ENCODE results near the gene THTPA. TPM values are rescaled to one million over a fixed set of nuclear protein-coding genes. Genes with fewer than 3 reads are reported as not detected.

The THTPA gene
- total and polyA plus RNA-seq, 2 of the 13 experiments (the other 11 are each of a cell fraction or from before 2014, with no cell fraction given), result 7.4 to 8.7 TPM

DNA sequence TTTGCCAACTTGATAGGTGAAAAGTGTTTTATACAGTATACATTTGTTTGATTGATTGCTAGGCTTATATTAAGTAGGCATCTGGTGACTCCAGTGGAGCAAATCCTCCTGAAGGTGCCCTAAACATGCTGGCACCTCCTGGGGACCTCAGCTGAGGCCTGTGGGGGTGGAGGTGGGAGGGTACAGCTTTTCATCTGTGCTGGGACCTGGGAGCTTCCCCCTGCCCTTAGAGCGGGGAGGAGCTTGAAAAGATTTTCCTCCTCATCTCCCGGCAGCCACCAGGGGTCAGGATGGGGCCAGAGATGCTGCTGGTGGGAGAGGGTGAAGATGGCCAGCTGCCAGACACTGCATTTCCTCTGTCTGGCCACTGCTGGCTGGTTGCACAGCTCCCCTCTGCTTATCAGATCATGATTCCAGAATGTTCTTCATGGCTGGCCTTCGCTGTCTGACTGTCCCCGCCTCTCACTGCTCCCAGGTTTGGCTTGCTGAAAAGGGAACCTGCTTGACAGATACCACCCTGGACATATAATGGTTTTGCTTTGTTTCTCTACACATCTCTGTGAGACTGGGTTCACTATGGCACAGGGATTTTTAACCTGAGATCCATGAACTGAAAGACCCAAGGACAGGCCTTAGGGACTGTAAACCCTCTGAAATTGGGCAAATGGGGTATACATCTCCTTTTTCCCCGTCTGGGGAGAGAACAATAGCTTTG, 33.0 kb downstream of the THTPA start (continued):
- TF ChIP-seq, protein P1, sequence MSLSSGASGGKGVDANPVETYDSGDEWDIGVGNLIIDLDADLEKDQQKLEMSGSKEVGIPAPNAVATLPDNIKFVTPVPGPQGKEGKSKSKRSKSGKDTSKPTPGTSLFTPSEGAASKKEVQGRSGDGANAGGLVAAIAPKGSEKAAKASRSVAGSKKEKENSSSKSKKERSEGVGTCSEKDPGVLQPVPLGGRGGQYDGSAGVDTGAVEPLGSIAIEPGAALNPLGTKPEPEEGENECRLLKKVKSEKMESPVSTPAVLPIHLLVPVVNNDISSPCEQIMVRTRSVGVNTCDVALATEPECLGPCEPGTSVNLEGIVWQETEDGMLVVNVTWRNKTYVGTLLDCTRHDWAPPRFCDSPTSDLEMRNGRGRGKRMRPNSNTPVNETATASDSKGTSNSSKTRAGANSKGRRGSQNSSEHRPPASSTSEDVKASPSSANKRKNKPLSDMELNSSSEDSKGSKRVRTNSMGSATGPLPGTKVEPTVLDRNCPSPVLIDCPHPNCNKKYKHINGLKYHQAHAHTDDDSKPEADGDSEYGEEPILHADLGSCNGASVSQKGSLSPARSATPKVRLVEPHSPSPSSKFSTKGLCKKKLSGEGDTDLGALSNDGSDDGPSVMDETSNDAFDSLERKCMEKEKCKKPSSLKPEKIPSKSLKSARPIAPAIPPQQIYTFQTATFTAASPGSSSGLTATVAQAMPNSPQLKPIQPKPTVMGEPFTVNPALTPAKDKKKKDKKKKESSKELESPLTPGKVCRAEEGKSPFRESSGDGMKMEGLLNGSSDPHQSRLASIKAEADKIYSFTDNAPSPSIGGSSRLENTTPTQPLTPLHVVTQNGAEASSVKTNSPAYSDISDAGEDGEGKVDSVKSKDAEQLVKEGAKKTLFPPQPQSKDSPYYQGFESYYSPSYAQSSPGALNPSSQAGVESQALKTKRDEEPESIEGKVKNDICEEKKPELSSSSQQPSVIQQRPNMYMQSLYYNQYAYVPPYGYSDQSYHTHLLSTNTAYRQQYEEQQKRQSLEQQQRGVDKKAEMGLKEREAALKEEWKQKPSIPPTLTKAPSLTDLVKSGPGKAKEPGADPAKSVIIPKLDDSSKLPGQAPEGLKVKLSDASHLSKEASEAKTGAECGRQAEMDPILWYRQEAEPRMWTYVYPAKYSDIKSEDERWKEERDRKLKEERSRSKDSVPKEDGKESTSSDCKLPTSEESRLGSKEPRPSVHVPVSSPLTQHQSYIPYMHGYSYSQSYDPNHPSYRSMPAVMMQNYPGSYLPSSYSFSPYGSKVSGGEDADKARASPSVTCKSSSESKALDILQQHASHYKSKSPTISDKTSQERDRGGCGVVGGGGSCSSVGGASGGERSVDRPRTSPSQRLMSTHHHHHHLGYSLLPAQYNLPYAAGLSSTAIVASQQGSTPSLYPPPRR (CRISPR knock-in tag; IDR thresholded peaks at IDR 0.05; ENCODE audit: borderline replicate concordance), result peak; percentile 90
- TF ChIP-seq SMARCE1 (IDR thresholded peaks at IDR 0.05; ENCODE audit: borderline replicate concordance) (no peak), MLLT10 (CRISPR knock-in tag; IDR thresholded peaks at IDR 0.05) (no peak), ATF7-NPFF (CRISPR knock-in tag; IDR thresholded peaks at IDR 0.05; ENCODE audit: low read depth) (peak; percentile 89), KDM4B (CRISPR knock-in tag; IDR thresholded peaks at IDR 0.05) (peak; percentile 99), HNRNPUL1 (IDR thresholded peaks at IDR 0.05; ENCODE audit: low read depth, low read length) (no peak), ZNF607 (CRISPR knock-in tag; IDR thresholded peaks at IDR 0.05; ENCODE audit: borderline replicate concordance) (peak; percentile 86; the same call in 1 of the 2 replicates), ZNF282 (IDR thresholded peaks at IDR 0.05; ENCODE audit: partially characterized antibody) (no peak), SOX5 (CRISPR knock-in tag; IDR thresholded peaks at IDR 0.05; ENCODE audit: borderline replicate concordance) (peak; percentile 89), ZNF225 (CRISPR knock-in tag; IDR thresholded peaks at IDR 0.05) (peak; percentile 97), TCF12 (IDR thresholded peaks at IDR 0.05) (no peak), TCF12 (CRISPR knock-in tag; IDR thresholded peaks at IDR 0.05) (peak; percentile 97; the same call in 1 of the 2 replicates), MTA1 (CRISPR knock-in tag; IDR thresholded peaks at IDR 0.05; ENCODE audit: borderline replicate concordance) (peak; percentile 98), ZNF382 (CRISPR knock-in tag; IDR thresholded peaks at IDR 0.05; ENCODE audit: borderline replicate concordance) (no peak), AKAP8 (CRISPR knock-in tag; IDR thresholded peaks at IDR 0.05) (peak; percentile 78; the same call in 1 of the 2 replicates), ZNF605 (CRISPR knock-in tag; IDR thresholded peaks at IDR 0.05) (peak; percentile 92)
- TF ChIP-seq, protein P2, sequence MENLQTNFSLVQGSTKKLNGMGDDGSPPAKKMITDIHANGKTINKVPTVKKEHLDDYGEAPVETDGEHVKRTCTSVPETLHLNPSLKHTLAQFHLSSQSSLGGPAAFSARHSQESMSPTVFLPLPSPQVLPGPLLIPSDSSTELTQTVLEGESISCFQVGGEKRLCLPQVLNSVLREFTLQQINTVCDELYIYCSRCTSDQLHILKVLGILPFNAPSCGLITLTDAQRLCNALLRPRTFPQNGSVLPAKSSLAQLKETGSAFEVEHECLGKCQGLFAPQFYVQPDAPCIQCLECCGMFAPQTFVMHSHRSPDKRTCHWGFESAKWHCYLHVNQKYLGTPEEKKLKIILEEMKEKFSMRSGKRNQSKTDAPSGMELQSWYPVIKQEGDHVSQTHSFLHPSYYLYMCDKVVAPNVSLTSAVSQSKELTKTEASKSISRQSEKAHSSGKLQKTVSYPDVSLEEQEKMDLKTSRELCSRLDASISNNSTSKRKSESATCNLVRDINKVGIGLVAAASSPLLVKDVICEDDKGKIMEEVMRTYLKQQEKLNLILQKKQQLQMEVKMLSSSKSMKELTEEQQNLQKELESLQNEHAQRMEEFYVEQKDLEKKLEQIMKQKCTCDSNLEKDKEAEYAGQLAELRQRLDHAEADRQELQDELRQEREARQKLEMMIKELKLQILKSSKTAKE (CRISPR knock-in tag; IDR thresholded peaks at IDR 0.05; ENCODE audit: borderline replicate concordance), result no peak
- TF ChIP-seq, protein P3, sequence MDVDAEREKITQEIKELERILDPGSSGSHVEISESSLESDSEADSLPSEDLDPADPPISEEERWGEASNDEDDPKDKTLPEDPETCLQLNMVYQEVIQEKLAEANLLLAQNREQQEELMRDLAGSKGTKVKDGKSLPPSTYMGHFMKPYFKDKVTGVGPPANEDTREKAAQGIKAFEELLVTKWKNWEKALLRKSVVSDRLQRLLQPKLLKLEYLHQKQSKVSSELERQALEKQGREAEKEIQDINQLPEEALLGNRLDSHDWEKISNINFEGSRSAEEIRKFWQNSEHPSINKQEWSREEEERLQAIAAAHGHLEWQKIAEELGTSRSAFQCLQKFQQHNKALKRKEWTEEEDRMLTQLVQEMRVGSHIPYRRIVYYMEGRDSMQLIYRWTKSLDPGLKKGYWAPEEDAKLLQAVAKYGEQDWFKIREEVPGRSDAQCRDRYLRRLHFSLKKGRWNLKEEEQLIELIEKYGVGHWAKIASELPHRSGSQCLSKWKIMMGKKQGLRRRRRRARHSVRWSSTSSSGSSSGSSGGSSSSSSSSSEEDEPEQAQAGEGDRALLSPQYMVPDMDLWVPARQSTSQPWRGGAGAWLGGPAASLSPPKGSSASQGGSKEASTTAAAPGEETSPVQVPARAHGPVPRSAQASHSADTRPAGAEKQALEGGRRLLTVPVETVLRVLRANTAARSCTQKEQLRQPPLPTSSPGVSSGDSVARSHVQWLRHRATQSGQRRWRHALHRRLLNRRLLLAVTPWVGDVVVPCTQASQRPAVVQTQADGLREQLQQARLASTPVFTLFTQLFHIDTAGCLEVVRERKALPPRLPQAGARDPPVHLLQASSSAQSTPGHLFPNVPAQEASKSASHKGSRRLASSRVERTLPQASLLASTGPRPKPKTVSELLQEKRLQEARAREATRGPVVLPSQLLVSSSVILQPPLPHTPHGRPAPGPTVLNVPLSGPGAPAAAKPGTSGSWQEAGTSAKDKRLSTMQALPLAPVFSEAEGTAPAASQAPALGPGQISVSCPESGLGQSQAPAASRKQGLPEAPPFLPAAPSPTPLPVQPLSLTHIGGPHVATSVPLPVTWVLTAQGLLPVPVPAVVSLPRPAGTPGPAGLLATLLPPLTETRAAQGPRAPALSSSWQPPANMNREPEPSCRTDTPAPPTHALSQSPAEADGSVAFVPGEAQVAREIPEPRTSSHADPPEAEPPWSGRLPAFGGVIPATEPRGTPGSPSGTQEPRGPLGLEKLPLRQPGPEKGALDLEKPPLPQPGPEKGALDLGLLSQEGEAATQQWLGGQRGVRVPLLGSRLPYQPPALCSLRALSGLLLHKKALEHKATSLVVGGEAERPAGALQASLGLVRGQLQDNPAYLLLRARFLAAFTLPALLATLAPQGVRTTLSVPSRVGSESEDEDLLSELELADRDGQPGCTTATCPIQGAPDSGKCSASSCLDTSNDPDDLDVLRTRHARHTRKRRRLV (CRISPR knock-in tag; IDR thresholded peaks at IDR 0.05), result peak; percentile 85

Data from HepG2 (cell line).